HPDE6-E6E7 (cell line): Measurements from ENCODE around the gene CD58.
"Not testable (repeated sequence)": the region's sequence is repeated elsewhere in the genome, so short reads cannot be mapped to it uniquely, and the experiment has no call there.

Experiments
- DNase-seq: peaks from one replicate; pipeline ENCODE4 v3.0.0; 2011; ENCODE audit warnings: missing footprints; ENCODE audit errors: extremely low spot score

Gene CD58

DNA sequence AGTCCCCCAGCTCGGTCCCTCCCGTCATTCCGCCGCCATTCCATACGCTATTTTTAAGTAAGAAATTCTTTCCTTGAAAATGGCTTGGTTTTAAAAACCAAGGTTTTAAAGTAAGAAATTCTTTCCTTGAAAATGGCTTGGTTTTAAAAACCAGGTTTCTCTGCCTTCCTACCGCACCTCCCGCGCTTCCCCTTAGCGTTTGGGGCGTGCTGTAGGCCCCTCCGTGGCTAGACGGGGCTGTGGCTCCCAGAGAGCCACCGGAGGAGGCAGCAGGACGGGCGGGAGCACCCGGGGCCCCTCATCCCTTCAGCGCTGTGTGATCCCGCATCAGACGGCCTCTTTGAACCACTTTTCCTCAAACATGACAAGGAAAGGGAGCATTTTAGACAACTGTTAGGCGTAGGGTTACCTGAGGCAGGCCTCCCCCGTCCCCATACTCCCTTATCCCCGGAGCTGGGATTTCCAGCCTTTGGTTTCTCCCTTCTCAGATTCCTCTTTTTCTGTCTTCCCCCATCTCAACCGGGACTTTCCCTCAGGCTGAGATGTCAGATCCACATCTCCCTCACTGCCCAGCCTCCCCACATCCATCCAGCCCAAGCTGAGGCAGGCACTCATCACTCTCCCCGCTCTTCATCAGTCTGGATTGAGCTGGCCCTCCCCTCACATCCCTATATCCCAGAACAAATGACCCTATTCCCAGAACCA lies 541 bp upstream of the CD58 start:
- no peak for DNase-seq

DNA sequence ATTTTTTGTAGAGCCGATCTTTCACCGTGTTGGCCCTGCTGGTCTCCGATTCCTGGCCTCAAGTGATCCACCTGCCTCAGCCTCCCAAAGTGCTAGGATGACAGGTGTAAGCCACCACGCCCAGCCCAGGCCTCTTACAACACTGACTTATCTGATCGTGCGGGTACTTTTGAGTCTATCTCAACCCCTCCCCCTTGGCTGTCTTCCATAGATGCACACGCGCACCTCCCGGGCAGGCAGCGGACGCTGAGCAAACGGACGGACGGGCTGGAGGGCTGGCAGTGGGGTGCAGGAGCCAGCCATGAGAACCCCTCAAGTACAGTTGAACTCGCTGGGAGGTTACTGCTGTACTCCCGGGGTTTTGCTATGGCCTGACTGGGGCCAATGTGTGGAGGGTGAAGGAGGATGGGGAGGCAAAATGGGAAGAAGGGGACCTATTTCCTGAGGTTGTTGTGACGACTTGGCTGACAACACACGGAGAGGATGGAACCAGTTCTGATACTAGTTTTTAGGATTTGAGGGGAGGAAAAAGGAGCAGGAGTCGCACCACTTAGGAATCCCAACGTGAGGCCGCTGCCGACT lies 959 bp downstream of the CD58 start:
- DNase-seq: no peak

DNA sequence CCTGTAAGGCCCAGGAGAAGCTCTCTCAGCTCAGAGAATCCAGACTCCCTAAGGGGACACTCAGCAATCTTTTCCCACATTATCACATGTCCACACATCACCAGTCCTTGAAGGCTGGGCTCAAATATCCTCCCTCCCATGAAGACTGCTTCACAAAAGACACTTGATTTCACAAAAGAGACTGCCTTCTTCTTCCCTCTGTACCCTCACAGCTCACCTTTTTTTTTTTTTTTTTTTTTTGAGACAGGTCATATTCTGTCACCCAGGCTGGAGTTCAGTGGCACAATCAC lies 1.5 kb downstream of the CD58 start:
- DNase-seq: no peak

DNA sequence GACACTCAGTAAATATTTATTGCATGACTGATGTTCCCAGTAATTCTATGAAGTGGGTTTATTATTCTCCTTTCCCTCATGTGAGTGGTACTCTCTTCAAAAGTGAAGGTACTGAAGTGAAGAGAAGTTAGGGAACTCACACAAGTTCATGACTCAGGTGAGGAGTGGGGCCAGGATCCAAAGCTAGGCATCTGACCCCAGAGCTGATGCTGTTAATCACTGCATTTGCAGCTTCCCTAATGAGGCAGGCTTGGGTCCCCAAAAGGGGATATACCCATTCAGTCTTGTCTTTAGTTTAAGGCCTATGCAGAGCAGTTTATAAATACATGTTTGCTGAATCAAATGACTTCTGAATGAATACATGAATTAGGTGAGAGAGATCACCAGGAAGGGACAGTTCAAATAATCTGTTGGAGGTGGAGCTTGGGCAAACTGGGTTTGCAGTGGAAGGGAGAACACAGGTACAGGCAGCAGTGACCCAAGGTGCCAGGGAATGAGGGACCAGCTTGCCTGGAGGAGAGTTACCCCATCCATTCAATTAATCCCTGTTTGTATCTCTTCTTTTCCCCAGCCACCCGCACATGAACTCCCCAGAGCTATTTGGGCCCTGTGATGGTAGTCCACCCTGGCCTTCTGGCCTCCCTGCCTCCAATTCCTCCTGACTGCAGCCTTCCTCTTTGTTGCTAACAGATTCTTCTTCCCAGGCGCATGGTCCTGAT lies 2.0 kb downstream of the CD58 start:
- DNase-seq: no peak

DNA sequence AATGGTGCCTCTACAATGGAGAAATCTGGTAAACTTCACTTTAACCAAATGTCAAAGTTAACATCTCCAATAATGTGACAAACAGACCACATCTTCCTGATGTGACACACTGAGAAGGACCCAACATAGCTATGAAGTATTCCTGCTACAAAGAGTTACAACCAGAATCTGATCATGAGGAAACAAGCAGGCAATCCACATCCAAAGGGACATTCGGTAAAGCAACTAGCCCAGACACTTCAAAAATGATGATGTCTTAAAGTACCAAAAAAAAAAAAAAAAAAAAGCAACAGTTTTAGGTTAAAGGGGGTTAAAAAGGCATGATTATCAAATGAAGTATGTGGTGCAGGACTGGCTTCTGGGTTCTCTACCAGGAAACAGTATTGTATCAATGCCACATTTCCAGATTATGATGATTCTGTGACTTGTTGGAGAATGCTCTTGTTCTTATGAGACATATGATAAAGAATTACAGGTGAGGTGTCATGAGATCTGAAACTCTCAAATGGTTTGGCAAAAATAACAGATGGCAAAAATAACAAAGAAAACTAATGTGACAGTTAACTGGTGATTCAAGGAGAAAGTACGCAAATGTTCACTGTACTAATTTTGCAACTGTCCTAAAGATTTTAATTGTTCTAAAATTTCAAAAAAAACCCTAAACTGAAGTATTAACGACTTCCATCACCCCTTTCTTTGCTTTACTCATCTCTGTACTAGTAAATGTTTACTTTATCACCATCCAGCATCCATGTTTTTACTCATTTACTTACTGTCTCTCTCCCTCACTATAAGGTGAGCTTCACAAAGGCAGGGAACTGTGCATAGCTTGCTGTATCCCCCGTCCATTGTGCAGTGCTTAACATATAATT lies 2.8 kb downstream of the CD58 start:
- DNase-seq: no peak

DNA sequence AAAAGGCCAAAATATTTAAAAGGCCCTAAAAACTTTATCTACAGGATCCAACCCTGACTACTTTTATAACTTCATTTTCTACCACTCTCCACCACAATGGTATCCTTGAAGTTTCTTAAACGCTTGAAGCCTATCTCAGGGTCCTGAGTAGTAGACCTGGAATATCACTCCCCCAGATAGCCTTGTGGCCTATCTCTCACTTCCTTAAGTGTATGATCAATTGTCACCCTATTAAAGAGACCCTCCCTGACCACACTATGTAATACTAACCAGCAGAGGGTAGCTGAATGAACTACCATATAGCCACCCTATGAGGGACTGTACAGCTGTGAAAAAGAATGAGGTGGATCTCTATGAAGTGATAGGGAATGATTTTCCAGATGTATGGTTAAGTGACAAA lies 5.6 kb downstream of the CD58 start:
- DNase-seq: no peak

DNA sequence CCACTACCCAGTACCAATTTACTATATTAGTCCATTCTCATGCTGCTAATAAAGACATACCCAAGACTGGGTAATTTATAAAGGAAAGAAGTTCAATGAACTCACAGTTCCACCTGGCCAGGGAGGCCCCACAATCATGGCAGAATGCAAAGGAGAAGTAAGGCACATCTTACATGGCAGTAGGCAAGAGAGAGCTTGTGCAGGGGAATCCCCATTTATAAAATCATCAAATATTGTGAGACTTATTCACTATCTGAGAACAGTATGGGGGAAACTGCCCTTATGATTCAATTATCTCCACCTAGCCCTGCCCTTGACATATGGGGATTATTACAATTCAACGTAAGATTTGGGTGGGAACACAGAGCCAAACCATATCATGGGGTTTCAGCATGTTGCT lies 6.4 kb downstream of the CD58 start:
- DNase-seq: no peak

DNA sequence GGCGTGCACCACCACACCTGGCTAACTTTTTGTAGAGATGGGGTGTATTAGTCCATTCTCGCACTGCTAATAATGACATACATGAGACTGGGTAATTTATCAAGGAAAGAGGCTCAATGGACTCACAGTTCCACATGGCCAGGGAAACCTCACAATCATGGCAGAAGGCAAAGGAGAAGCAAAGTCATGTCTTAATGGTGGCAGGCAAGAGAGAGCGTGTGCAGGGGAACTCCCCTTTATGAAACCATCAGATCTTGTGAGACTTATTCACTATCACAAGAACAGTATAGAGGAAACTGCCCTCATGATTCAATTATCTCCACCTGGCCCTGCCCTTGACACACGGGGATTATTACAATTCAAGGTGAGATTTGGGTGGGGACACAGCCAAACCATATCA lies 8.4 kb downstream of the CD58 start:
- not testable (repeated sequence) for DNase-seq

DNA sequence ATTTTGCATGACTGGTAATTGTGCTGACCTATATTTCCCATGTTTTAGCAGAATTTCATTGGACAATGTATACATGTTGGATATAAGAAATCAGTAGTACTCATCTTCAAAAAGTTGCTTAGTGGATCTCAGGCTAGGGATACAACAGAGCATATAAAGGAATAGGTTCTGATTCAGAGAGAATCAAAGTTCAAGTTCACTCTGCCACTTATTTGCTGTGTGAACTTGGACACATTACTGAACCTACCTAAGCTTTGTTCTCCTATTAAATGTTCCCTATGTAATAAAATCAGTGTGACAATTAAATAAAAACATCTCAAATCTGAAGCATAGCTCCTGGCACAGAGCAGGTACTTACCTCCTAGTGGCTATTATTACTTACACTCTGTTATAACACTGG lies 9.3 kb downstream of the CD58 start:
- DNase-seq: no peak

DNA sequence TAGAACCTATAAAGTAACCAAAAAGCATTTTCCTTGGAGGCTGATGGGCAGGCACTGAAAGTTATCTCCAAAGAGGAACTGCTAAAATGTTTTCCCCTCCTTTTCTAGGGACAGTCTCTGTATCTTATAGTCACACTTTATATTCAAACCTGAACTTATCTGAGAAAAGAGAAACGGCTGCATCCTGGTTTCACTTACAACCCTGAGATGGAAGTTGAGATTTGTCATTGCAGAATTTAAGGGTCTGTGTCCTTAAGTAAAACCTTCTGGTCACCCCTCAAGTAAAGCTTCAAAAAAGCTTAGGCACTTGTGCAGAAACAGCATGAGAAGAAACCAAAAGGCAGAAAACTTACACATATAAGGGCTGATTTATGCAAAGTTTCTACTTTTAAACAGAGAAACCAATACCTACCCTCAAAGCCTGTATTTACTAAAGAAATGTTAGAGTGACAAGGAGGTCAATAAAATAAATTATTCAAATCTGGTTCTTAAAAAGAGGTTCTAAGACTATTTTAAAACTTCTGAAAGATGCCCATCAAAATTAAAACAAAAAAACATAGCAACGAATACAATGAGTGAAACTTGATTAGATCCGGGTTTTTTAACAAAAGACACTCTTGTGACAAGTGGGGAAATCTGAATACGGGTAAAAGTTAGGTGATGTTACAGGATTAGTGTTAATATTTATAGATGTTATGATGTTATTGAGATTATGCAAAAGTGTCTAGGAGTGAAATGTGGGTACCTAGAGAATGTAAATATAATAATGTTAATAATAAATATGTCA lies 9.9 kb downstream of the CD58 start:
- no peak for DNase-seq

DNA sequence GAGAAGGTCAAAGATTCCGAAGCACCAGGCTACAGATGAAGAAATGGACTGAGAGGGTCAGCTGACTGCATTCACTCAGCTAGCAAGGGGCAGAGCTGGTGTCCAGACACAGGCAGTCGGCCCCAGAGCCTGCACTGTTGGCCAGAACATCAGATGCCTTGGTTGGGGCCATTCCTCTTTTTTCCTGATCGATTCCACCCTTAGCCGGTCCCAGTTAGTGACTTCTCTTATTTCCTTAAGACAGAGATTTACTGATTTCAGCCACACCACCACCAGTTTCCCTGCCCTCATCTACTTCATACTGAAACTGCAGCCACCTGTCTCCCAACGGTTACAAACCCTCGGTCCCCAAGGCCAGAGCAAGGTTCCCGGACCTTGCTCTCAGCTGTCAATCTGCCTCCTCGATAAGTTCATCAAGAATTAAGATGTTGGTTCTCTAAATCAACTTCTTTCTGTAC lies 11.5 kb downstream of the CD58 start:
- DNase-seq: no peak

DNA sequence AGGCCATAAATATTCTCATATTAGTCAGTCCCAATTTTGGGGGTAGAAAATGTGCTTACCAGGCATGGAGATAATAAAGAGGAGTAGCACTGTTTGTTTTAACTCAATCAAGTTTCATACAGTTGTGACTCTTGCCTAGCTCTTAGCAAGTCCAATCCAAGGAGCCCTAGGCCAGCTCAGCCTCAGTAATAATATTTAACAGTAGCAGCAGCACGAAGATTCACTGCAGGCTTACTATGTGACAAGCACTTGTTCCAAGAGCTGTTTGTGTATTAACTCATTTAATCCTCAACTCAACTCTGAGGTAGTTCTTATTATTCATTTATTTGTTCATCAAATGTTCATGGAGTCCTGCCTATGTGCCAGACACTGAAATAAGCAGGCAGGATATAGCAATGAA lies 12.3 kb downstream of the CD58 start:
- DNase-seq: no peak

DNA sequence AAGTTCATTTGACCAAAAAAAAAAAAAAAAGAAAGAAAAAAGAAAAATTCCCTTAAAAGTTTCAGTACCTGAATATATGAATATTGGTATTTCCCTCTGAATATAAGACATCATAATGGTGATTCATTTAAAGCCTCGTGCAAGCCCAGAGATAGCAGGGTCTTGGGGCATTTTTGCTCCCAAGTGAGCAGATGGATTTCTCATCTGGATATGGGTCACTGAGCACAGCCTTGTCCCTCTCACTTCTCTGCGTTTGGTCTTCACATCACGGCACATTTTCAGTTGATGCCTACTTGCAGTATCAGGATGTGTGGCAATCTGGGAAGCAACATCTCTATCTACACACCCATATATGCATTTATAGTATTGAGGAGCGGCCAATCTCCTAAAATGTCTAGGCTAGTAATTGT lies 12.7 kb downstream of the CD58 start:
- DNase-seq: no peak

DNA sequence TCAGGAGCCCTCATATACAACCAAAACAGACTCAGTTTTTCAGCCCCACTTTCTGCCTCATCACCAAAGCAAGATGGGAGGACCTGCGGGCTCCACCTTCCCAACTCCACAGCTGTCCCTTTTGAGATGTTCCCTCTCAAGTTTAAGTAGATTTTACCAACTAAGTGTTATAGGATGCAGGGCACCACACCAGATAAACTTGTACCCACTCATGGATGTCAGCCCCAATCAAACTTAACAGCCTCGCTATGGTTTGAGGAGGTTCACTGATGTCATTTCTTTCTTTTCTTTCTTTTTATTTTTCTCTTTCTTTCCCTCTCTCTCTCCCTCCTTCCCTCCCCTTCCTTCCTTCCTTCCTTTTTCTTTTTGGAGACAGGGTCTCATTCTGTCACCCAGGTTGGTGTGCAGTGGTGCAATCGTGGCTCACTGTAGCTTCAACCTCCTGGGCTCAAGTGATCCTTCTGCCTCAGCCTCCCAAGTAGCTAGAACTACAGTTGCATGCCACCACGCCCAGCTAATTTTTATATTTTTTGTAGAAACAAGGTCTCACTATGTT lies 13.4 kb downstream of the CD58 start:
- no peak for DNase-seq

DNA sequence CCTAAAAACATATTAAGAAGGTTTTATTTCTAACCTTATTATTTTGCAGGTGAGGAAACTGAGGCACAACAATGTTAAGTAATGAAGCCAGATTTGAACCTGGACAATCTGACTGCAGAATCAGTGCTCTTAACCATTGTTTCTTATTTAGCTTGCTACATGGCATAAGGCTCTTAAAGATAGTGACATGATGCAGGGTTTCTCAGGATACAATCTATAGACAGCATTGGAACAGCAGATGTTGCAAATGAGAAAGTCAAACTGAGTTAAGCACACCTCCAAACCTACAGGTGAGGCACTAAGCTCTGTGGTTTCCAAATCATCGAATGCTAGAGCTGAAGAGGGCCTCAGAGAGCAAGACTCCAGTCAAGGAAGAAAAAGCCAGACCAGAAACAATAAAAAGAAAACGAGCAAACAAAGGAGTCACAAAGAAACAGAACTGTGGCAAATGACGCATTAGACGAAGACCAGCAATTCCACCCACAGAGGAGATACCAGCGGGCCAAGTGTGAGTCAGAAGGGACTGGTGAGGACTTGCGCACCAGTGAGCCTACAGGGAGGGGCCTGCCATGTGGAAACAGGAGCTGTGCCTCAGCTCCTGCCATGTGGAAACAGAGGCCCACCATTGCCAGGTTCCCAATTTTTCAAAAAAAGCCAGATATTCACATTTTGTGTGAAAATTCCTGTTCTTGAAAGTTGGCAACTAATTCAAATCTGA lies 14.4 kb downstream of the CD58 start:
- DNase-seq: peak; percentile 95

DNA sequence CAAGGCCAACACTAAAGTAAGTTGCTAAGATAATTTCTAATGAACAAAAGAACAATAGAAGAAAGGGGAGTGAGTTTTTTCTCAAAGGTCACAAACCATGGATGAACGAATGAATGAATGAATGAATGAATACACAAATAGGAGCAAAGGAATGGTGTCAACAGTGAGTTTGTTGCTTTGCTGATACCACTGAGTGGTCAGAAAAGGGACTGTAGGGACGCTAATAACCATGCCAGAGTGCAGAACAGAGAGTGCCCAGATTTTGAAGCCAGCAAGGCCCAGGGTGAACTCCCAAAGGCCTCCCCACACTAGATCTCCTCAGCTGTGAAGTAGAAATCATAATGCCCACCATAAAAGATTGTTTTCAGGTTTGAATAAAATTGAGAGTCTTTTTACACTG lies 15.9 kb downstream of the CD58 start:
- no peak for DNase-seq

DNA sequence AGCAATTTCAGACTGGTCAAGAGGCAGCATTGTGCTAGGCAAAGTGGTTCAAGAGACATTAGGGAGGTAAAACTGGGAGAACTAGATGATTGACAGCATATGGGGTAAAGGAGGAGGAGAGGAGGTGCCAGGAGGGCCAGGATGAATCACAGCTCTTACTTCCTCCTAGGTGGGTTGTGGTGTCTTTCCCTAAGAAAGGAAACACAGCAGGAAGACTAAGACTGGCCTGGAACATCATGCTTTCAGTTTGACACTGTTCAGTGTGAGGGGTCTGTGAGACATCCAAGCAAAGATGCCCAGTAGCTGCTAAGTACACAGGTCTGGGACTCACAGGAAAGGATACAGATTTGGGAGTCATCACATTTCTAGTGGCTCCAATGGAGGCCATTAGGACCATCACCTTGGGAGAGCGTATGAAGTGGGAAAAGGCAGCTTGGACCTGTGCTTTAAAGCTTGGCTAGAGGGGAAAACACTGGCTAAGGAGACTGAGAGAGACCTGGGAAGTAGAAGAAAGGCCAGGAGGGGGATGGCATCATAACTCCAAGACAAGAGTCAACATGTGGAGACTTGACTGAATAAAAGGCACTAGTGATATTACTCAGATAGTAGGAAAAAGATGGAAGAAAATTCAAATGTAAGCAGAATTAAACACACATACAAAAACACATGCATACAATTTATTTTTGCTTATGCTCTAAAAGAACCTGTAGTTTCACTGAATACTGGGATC lies 17.3 kb downstream of the CD58 start:
- DNase-seq: peak; percentile 91

DNA sequence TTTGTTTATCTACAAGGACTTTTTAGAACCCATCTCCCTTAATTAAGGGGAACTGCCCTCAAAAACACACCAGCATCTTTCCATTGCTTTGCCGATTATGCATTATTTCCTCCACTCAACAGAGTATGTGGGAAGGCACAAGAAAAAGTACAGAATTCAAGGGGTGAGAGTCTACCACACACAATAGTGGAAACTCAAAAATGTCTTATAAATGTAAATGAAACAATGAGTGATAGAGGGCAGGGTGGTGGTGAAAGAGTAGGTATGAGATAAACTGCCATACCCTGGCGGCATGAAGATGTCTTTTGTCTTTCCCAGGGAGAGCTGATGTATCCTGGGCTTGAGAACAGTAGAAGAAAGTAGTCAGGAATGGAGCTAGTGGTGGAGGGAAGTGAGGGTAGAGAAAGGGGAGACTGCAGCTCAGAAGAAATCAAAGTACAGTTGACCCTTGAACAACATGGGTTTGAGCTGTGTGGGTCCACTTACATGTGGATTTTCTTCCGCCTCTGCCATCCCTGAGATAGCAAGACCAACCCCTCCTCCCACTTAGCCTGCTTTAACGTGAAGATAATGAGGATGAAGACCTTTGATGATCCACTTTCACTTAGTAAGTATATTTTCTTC lies 24.4 kb downstream of the CD58 start:
- no peak for DNase-seq

DNA sequence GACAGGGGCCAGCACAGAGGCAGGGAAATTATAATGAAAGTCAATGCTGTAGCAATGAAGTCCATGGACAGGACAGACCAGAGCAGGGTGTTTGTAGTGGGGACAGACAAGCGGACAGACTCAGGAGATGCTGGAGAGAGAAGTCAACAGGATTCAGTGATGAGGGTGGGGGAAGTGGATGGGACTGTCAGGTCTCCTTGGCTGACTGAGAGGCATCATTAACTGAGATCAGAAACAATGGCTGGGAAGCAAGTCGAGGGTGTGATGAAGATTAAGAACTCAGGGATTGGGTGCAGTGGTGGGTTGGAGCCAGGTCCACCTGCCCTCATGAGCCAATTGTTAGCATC lies 25.5 kb downstream of the CD58 start:
- DNase-seq: no peak
